ENCODE measurements around the gene OR13C5.

GRCh38 chr9:104572612-104573011 is 26.6 kb downstream of the OR13C5 start:
- TF ChIP-seq POLR2A (IDR thresholded peaks at IDR 0.05; ENCODE audit: low read depth, low read length) (no peak), POLR2AphosphoS5 (IDR thresholded peaks at IDR 0.05; ENCODE audit: low read depth, low read length) (no peak)
